Stomach smooth muscle (tissue), 2 donors: ENCODE results near the gene PWP2.
"Not testable (repeated sequence)": the region's sequence is repeated elsewhere in the genome, so short reads cannot be mapped to it uniquely, and the experiment has no call there.

ENCODE experiments used
- H3K27ac ChIP-seq: one replicate; pipeline ENCODE4 v1.7.0; 2013; ENCODE audit warnings: mild to moderate bottlenecking, low read length, inconsistent platforms
- H3K27me3 ChIP-seq, 2 donors: one replicate each; pipeline ENCODE4 v1.7.0; 2013; ENCODE audit warnings: low read length in 2 of 2; ENCODE audit not compliant: insufficient read depth in 2 of 2, control insufficient read depth in 1 of 2
- H3K36me3 ChIP-seq, 2 donors: one replicate each; pipeline ENCODE4 v1.7.0; 2013; ENCODE audit warnings: low read length in 2 of 2; ENCODE audit not compliant: control insufficient read depth in 2 of 2, insufficient read depth in 2 of 2
- H3K4me1 ChIP-seq: one replicate; pipeline ENCODE4 v1.7.0; 2013; ENCODE audit warnings: low read length; ENCODE audit not compliant: control insufficient read depth, insufficient read depth
- H3K4me3 ChIP-seq, 2 donors: one replicate each; pipeline ENCODE4 v1.7.0; 2013; ENCODE audit warnings: low read length in 2 of 2
- H3K9ac ChIP-seq, 2 donors: one replicate each; pipeline ENCODE4 v1.7.0; 2013; ENCODE audit warnings: low read length in 2 of 2, mild to moderate bottlenecking in 1 of 2
- H3K9me3 ChIP-seq, 2 donors: one replicate each; pipeline ENCODE4 v1.7.0; 2013; ENCODE audit warnings: low read length in 2 of 2; ENCODE audit not compliant: control insufficient read depth in 2 of 2
- donor health status: healthy.
- donor health status: Pancreatic carcinoma.

The PWP2 gene

GRCh38 chr21:44139787-44140551 lies 32.8 kb downstream of the PWP2 start:
- H3K9ac ChIP-seq, H3K9me3 ChIP-seq, H3K36me3 ChIP-seq, H3K27ac ChIP-seq, H3K27me3 ChIP-seq, H3K4me1 ChIP-seq, H3K4me3 ChIP-seq: not testable (repeated sequence)

GRCh38 chr21:44140552-44140932 lies 33.3 kb downstream of the PWP2 start:
- H3K36me3 ChIP-seq: not testable (repeated sequence)

GRCh38 chr21:44142470-44142869 lies 35.3 kb downstream of the PWP2 start:
- H3K36me3 ChIP-seq, H3K9ac ChIP-seq, H3K27me3 ChIP-seq, H3K4me3 ChIP-seq, H3K9me3 ChIP-seq, H3K27ac ChIP-seq, H3K4me1 ChIP-seq: not testable (repeated sequence)

More at GRCh38 chr21:44140552-44140932, 33.3 kb downstream of the PWP2 start:
- not testable (repeated sequence) for H3K27me3 ChIP-seq, H3K9ac ChIP-seq, H3K27ac ChIP-seq, H3K4me3 ChIP-seq, H3K4me1 ChIP-seq, H3K9me3 ChIP-seq

GRCh38 chr21:44143380-44143779 lies 36.2 kb downstream of the PWP2 start:
- H3K9ac ChIP-seq, H3K27ac ChIP-seq, H3K4me3 ChIP-seq, H3K27me3 ChIP-seq, H3K36me3 ChIP-seq, H3K9me3 ChIP-seq, H3K4me1 ChIP-seq: not testable (repeated sequence)

GRCh38 chr21:44143996-44144395 lies 36.8 kb downstream of the PWP2 start:
- not testable (repeated sequence) for H3K4me3 ChIP-seq, H3K27me3 ChIP-seq, H3K9me3 ChIP-seq, H3K27ac ChIP-seq, H3K9ac ChIP-seq, H3K36me3 ChIP-seq, H3K4me1 ChIP-seq

GRCh38 chr21:44144784-44145602 lies 37.8 kb downstream of the PWP2 start:
- not testable (repeated sequence) for H3K4me3 ChIP-seq

GRCh38 chr21:44145616-44146015 lies 38.4 kb downstream of the PWP2 start:
- H3K9ac ChIP-seq, H3K36me3 ChIP-seq, H3K27ac ChIP-seq, H3K4me3 ChIP-seq, H3K9me3 ChIP-seq, H3K27me3 ChIP-seq, H3K4me1 ChIP-seq: not testable (repeated sequence)

More at GRCh38 chr21:44144784-44145602, 37.8 kb downstream of the PWP2 start:
- H3K27me3 ChIP-seq, H3K27ac ChIP-seq, H3K4me1 ChIP-seq, H3K9me3 ChIP-seq, H3K36me3 ChIP-seq, H3K9ac ChIP-seq: not testable (repeated sequence)

GRCh38 chr21:44147108-44147507 lies 39.9 kb downstream of the PWP2 start:
- not testable (repeated sequence) for H3K27ac ChIP-seq, H3K27me3 ChIP-seq, H3K9ac ChIP-seq, H3K4me3 ChIP-seq, H3K36me3 ChIP-seq, H3K9me3 ChIP-seq, H3K4me1 ChIP-seq

- H3K9ac ChIP-seq, H3K27me3 ChIP-seq, H3K4me1 ChIP-seq, H3K27ac ChIP-seq, H3K9me3 ChIP-seq, H3K36me3 ChIP-seq, H3K4me3 ChIP-seq: not testable (repeated sequence)
Observed at GRCh38 chr21:44150255-44150654, 43.1 kb downstream of the PWP2 start.

GRCh38 chr21:44153214-44153888 lies 46.2 kb downstream of the PWP2 start:
- not testable (repeated sequence) for H3K4me3 ChIP-seq, H3K9ac ChIP-seq, H3K36me3 ChIP-seq, H3K27ac ChIP-seq, H3K9me3 ChIP-seq, H3K4me1 ChIP-seq, H3K27me3 ChIP-seq

GRCh38 chr21:44153889-44154228 lies 46.7 kb downstream of the PWP2 start:
- not testable (repeated sequence) for H3K27ac ChIP-seq, H3K9ac ChIP-seq, H3K4me3 ChIP-seq, H3K9me3 ChIP-seq, H3K4me1 ChIP-seq, H3K27me3 ChIP-seq, H3K36me3 ChIP-seq
